NCI-H524 treated with DMSO at 0.1 percent for 48 hours (cell line): ENCODE data around the gene EGFL6.
"Not testable (repeated sequence)": the region's sequence is repeated elsewhere in the genome, so short reads cannot be mapped to it uniquely, and the experiment has no call there.

Experiments used
- DNase-seq: peaks from one replicate; lab custom pipeline; 2025; lab: John Stamatoyannopoulos, UW

Gene EGFL6

GRCh38 chrX:13652850-13653693 is 83.7 kb downstream of the EGFL6 start, which contains the start of gene TCEANC:
Gene TCEANC, plus strand, starts transcription at chrX:13653141. Its CDS starts 9,368 bp downstream, at chrX:13662509.
- DNase-seq = peak; percentile 88

DNA sequence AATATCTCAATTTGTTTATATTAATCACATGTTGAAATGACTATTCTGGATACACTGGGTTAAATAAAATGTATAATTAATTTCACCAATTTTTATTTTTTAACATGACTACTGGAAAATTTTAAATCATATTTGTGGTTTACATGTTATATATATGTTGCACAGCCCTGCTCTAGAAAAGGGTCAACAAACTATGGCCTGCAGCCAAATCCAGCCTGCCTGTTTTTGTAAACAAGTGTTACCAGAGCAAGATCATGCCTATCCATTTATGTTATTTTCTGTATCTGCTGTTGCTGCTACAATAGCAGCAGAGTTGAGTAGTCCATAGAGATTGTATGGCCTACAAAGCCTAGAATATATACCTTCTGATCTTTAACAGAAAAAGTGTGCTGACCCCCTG is 84.7 kb downstream of the EGFL6 start:
- DNase-seq = no peak

GRCh38 chrX:13655674-13656073 is 86.3 kb downstream of the EGFL6 start:
- no peak for DNase-seq

GRCh38 chrX:13658602-13659001 is 89.2 kb downstream of the EGFL6 start:
- no peak for DNase-seq

DNA sequence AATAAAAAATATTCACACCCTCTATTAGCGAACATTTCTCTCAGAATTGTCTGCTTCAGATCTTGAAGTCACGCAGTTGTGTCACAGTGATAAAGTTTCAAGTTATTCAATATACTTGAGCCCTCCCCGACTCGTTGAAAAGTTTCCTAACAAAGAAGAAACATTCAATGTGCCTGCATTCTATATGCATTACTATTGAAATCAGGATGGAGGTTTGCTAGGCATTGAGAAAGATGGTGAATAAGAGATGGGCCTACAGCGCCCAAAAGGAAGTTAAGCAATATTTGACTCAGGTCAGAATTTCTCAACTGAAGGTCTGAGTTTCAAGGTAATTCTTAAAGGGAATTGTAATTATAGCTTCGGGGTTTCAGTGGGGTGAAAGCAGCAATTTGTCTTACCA is 89.7 kb downstream of the EGFL6 start:
- DNase-seq = no peak

DNA sequence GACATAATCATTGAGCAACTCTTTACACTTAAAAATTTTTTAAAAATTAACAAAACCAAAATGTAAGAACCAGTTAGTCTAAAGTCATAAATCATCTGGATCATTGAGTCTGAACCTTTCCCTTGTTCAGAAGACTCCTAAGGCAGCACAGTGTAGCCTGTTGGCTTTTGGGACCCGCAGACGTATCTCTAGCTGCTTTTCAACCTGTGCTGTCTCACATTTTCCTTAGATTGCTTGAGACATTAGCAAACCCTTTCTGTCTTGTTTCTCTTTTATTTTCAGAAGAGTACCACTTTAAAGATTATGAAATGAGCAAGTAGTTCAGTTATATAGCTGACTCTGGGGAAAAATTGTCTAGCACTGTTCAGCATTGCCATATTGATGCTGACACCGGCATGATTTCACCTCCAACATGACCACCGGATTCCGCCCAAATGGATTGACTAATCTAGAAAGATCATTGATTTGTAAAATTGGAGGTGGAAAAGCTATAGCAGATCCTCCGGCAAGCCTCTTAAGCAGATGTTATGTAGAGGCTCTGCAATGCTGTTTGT is 92.4 kb downstream of the EGFL6 start:
- DNase-seq = no peak

DNA sequence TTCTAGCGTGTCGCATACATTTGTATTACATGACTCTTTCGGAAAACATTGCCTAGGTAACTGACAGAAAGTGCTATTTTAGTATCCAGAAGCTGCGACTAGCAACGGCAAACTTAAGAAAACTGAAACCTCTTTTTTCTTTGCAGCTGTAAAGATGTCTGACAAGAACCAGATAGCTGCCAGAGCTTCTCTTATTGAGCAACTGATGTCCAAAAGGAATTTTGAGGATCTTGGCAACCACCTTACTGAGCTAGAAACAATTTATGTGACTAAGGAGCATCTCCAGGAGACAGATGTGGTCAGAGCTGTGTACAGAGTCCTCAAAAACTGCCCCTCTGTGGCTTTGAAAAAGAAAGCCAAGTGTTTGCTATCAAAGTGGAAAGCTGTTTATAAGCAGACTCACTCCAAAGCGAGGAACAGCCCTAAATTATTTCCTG is 93.0 kb downstream of the EGFL6 start:
- no peak for DNase-seq

GRCh38 chrX:13664020-13664419 is 94.6 kb downstream of the EGFL6 start:
- DNase-seq = no peak

DNA sequence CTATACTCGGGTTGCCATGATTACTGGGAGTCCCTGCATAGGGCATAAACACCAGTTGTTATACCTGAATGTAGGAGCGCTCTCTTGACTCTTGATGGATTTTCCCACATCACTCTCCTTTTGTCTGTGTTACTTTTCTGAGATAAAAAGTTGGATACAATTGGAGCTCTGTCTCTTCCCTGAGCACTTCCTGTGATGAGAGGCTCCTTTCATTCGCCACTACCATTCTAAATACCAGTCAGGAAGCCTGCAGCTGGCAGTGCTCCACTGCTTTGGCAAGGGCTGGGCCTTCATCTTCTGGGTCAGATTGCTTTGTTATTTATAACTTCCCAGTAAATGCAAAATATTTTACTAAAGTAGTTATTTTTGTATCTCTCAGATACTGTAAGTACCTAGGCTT is 97.4 kb downstream of the EGFL6 start:
- DNase-seq = no peak

- DNase-seq = no peak
Observed at GRCh38 chrX:13667919-13668318, 98.5 kb downstream of the EGFL6 start.

DNA sequence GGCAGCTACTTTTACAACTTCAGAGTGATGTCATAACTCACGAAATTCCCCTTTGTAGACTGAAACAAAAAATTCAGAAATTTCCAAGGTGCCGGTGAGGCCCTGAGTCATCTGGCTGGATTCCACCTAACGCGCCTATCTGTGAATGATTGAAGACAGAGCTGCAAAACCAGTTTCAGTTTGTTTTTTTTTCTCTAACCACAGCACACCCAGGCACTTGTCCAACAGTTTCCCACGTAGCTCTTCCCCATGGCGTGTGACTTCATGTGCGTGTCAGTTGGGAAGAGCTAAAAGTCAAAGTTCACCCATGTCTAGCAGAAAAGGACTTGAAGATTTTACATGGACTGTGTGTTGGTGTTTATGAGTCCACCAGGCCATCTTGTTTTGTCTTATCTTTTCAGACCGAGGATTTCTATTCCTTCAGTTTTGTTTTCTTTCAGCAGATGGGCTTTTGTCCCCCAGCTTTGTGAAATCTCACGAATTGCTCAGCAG is 99.9 kb downstream of the EGFL6 start:
- no peak for DNase-seq

- not testable (repeated sequence) for DNase-seq
Observed at GRCh38 chrX:13669755-13670154, 100.4 kb downstream of the EGFL6 start.

DNA sequence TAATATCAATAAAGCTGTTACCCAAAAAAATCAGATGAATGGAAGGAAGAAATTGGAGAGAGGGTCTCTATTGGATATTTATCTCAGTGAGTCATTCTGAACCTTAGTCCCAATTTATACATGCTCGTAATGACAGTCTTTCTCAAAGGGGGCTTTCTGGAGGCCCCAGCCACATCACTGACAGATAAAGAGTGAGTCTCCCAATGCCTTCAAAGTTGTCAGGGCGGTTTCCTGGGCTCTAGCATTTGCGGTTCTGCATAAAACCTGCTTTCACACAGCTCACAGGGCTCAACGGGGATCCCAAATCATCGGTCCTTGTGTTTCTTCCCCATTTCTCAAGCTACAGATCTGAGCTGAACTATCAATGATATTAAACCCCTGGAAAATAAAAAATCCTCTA is 100.8 kb downstream of the EGFL6 start:
- DNase-seq = no peak

DNA sequence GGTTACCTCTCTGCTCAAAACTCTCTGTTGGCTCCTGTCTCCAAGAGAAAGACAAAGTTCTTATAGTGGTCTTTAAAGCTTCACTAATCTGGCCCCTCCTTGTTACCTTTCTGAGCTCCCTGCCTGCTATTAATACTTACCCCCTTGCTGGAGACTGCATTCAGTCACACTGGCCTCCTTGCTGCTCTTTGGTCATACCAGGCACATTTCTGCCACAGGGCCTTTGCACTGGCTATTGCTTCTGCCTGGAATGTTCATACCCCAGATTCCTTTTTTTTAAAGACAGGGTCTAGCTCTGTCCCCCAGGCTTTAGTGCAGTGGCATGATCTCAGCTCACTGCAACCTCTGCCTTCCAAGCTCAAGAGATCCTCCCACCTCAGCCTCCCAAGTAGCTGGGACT is 103.6 kb downstream of the EGFL6 start:
- DNase-seq = no peak

- no peak for DNase-seq
Observed at GRCh38 chrX:13676885-13677284, 107.5 kb downstream of the EGFL6 start.

GRCh38 chrX:13679700-13680099 is 110.3 kb downstream of the EGFL6 start:
- DNase-seq = not testable (repeated sequence)

GRCh38 chrX:13681595-13681994 is 112.2 kb downstream of the EGFL6 start:
- no peak for DNase-seq
